Measurements from ENCODE around the gene C2orf68.

- TF ChIP-seq, protein P1, sequence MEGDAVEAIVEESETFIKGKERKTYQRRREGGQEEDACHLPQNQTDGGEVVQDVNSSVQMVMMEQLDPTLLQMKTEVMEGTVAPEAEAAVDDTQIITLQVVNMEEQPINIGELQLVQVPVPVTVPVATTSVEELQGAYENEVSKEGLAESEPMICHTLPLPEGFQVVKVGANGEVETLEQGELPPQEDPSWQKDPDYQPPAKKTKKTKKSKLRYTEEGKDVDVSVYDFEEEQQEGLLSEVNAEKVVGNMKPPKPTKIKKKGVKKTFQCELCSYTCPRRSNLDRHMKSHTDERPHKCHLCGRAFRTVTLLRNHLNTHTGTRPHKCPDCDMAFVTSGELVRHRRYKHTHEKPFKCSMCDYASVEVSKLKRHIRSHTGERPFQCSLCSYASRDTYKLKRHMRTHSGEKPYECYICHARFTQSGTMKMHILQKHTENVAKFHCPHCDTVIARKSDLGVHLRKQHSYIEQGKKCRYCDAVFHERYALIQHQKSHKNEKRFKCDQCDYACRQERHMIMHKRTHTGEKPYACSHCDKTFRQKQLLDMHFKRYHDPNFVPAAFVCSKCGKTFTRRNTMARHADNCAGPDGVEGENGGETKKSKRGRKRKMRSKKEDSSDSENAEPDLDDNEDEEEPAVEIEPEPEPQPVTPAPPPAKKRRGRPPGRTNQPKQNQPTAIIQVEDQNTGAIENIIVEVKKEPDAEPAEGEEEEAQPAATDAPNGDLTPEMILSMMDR (IDR thresholded peaks at IDR 0.05; ENCODE audit: insufficient read depth, low read length), result no peak
- TF ChIP-seq REST (IDR thresholded peaks at IDR 0.05; ENCODE audit: insufficient replicate concordance, low read depth), result no peak
- TF ChIP-seq POLR2AphosphoS5 (IDR thresholded peaks at IDR 0.05; ENCODE audit: low read depth), result no peak
- no peak for TF ChIP-seq GABPA (IDR thresholded peaks at IDR 0.05; ENCODE audit: low read depth)
- TF ChIP-seq SPI1 (IDR thresholded peaks at IDR 0.05; ENCODE audit: borderline replicate concordance, low read depth), result no peak
Observed at GRCh38 chr2:85646166-85646565, 34.3 kb upstream of the C2orf68 start.

Measured in HL-60 (cell line).